BE2C (cell line): Measurements from ENCODE around the gene BRS3.

Source experiments
- DNase-seq: peaks from one replicate; pipeline ENCODE4 v3.0.0-alpha.2; 2020
- H3K27me3 ChIP-seq: fragments of 250-450 bp; sonication (Bioruptor Pico); 2 replicates; pipeline ENCODE4 v1.5.1; 2020; ENCODE audit warnings: mild to moderate bottlenecking
- H3K36me3 ChIP-seq: fragments of 250-450 bp; sonication (Bioruptor Pico); 2 replicates; pipeline ENCODE4 v1.5.1; 2020; ENCODE audit warnings: mild to moderate bottlenecking
- H3K4me1 ChIP-seq: fragments of 250-450 bp; sonication (Bioruptor Pico); 2 replicates; pipeline ENCODE4 v1.5.1; 2020
- H3K4me3 ChIP-seq: 2 replicates; pipeline ENCODE4 v1.5.1; 2011; ENCODE audit warnings: low read depth, low read length
- H3K9me3 ChIP-seq: fragments of 250-450 bp; sonication (Bioruptor Pico); 2 replicates; pipeline ENCODE4 v1.5.1; 2020
- CTCF ChIP-seq: IDR thresholded peaks from 2 replicates; pipeline ENCODE4 v1.5.1; 2012; ENCODE audit warnings: mild to moderate bottlenecking, low read depth, low read length

BRS3 gene

GRCh38 chrX:136540226-136540625 lies 52.5 kb downstream of the BRS3 start:
- no peak for DNase-seq
- no peak for TF ChIP-seq CTCF
- no peaks in the 10 kb centered on the region for H3K36me3 ChIP-seq
- no peaks in the 10 kb centered on the region for H3K27me3 ChIP-seq
- no peaks in the 10 kb centered on the region for H3K9me3 ChIP-seq
- H3K4me1 ChIP-seq: no peaks in the 10 kb centered on the region
- H3K4me3 ChIP-seq: no peak overlapping the region

DNA sequence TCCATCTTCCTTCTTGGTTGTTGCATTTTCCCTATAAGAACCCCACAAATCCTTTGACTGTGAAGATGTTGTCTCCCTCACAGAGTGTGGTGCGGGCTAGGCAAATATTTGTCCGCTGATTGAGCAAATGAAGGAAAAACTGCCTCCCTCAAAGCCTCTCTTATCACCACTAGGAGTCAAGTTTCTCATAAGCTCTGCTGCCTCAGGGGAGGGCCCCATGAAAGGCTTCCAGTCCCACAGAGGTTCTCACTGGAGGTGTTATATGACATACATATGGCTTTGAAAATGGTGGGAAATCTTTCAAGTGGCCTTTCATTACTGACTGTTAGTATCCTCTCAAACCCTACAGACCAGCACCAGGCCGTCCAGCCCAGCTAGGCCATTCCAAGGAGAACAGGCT lies 53.5 kb downstream of the BRS3 start:
- no peak for TF ChIP-seq CTCF
- DNase-seq: no peak
- H3K9me3 ChIP-seq: no peaks in the 10 kb centered on the region
- no peak overlapping the region for H3K4me3 ChIP-seq
- H3K4me1 ChIP-seq: no peaks in the 10 kb centered on the region
- no peaks in the 10 kb centered on the region for H3K36me3 ChIP-seq
- H3K27me3 ChIP-seq: no peaks in the 10 kb centered on the region

- DNase-seq: no peak
- Histone ChIP-seq H3K4me3 (no peak overlapping the region), H3K27me3 (no peaks in the 10 kb centered on the region), H3K36me3 (no peaks in the 10 kb centered on the region), H3K9me3 (no peaks in the 10 kb centered on the region), H3K4me1 (no peaks in the 10 kb centered on the region)
- TF ChIP-seq CTCF: no peak
Measured at GRCh38 chrX:136542281-136542680, 54.5 kb downstream of the BRS3 start.
